Right lobe of liver (tissue), 4 donors: ENCODE data around the gene RCAN3.

Source experiments
- CTCF ChIP-seq, 4 donors: fragments of 200-600 bp in 3 of 4; fragments of 450-650 bp in 1 of 4; IDR thresholded peaks; one replicate each; pipeline versions ENCODE4 v1.5.1 to v1.8.0; 2016 to 2022; ENCODE audit warnings: antibody characterized with exemption in 4 of 4, mild to moderate bottlenecking in 2 of 4
- POLR2A ChIP-seq: fragments of 450-650 bp; IDR thresholded peaks from one replicate; pipeline ENCODE4 v1.6.1; 2017; ENCODE audit warnings: antibody characterized with exemption, mild to moderate bottlenecking
- donor health status: DM: no; HTN: no; CAD: no.
- donor health status: DM: no; HTN: no; CAD: no.
- donor health status: DM: no; HTN: yes; CAD: no.

GRCh38 chr1:24558455-24558854, 55.8 kb downstream of the RCAN3 start:
- TF ChIP-seq CTCF (IDR thresholded peaks at IDR 0.05) (no peak), POLR2A (no peak)
